ENCODE results near the gene LARGE1.

DNA sequence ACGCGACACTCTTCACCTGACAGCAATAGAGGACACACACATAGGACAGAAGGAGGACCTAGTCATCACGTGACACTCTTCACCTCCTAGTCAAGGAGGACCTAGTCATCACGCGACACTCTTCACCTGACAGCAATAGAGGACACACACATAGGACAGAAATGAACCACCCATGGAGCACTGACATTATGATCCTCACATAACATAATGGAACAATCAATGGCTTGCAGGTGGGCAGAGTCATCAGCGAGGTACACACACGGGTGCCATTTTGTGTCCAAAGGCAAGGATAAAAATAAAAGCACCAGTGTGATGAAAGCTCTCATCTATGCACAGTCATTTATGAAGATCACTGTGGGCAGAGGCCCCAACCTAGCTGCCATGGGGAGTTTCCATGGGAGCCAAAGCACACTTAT is 354.7 kb downstream of the LARGE1 start:
- TF ChIP-seq, protein P1, sequence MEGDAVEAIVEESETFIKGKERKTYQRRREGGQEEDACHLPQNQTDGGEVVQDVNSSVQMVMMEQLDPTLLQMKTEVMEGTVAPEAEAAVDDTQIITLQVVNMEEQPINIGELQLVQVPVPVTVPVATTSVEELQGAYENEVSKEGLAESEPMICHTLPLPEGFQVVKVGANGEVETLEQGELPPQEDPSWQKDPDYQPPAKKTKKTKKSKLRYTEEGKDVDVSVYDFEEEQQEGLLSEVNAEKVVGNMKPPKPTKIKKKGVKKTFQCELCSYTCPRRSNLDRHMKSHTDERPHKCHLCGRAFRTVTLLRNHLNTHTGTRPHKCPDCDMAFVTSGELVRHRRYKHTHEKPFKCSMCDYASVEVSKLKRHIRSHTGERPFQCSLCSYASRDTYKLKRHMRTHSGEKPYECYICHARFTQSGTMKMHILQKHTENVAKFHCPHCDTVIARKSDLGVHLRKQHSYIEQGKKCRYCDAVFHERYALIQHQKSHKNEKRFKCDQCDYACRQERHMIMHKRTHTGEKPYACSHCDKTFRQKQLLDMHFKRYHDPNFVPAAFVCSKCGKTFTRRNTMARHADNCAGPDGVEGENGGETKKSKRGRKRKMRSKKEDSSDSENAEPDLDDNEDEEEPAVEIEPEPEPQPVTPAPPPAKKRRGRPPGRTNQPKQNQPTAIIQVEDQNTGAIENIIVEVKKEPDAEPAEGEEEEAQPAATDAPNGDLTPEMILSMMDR (IDR thresholded peaks at IDR 0.05; ENCODE audit: control extremely low read depth in 1 of 3, insufficient read depth in 1 of 3, low read depth in 1 of 3, low read length in 3 of 3), result no peak
- TF ChIP-seq POLR2A (IDR thresholded peaks at IDR 0.05; ENCODE audit: control extremely low read depth in 1 of 2, low read depth in 2 of 2, low read length in 2 of 2), result no peak
- TF ChIP-seq EP300 (IDR thresholded peaks at IDR 0.05; ENCODE audit: borderline replicate concordance in 1 of 2, low read depth in 2 of 2, low read length in 2 of 2), result no peak
- TF ChIP-seq RFX5 (IDR thresholded peaks at IDR 0.05; ENCODE audit: borderline replicate concordance, low read depth, low read length), result no peak
- no peak for TF ChIP-seq CREB1 (IDR thresholded peaks at IDR 0.05)
- no peak for TF ChIP-seq POLR2AphosphoS5 (IDR thresholded peaks at IDR 0.05; ENCODE audit: low read depth, low read length)
- TF ChIP-seq EZH2 (IDR thresholded peaks at IDR 0.05; ENCODE audit: low read depth, low read length, severe bottlenecking), result no peak
- no peak for TF ChIP-seq SIN3A (conservative IDR thresholded peaks at IDR 0.05 in 1 of 2, IDR thresholded peaks at IDR 0.05 in 1 of 2; ENCODE audit: low read depth in 1 of 2, low read length in 2 of 2)
- no peak for TF ChIP-seq HDAC2 (IDR thresholded peaks at IDR 0.05; ENCODE audit: borderline replicate concordance in 1 of 2, low read depth in 2 of 2, low read length in 2 of 2)
- TF ChIP-seq FOSL1 (IDR thresholded peaks at IDR 0.05; ENCODE audit: insufficient read depth, low read depth, low read length), result no peak
- TF ChIP-seq CEBPB (IDR thresholded peaks at IDR 0.05; ENCODE audit: low read depth, low read length), result no peak
- no peak for TF ChIP-seq GABPA (IDR thresholded peaks at IDR 0.05; ENCODE audit: borderline replicate concordance, insufficient read depth, low read length)
- TF ChIP-seq YY1 (IDR thresholded peaks at IDR 0.05; ENCODE audit: low read depth, low read length), result no peak
- no peak for TF ChIP-seq RAD21 (IDR thresholded peaks at IDR 0.05 in 1 of 2, conservative IDR thresholded peaks at IDR 0.05 in 1 of 2; ENCODE audit: low read depth in 2 of 2, low read length in 2 of 2)
